Ishikawa (cell line): ENCODE results near the gene LSAMP.

Experiments
- CEBPB ChIP-seq: IDR thresholded peaks from 2 replicates; pipeline ENCODE4 v1.6.1; 2012
- CREB1 ChIP-seq: IDR thresholded peaks from 2 replicates; pipeline ENCODE4 v1.6.1; 2012; ENCODE audit warnings: low read depth
- EGR1 ChIP-seq: IDR thresholded peaks from 2 replicates; pipeline ENCODE4 v1.6.1; 2012
- EP300 ChIP-seq: IDR thresholded peaks from 2 replicates; pipeline ENCODE4 v1.6.1; 2012; ENCODE audit warnings: borderline replicate concordance
- FOXM1 ChIP-seq: IDR thresholded peaks from 2 replicates; pipeline ENCODE4 v1.6.1; 2012; ENCODE audit warnings: low read depth, borderline replicate concordance
- NFIC ChIP-seq: IDR thresholded peaks from 2 replicates; pipeline ENCODE4 v1.6.1; 2012
- RAD21 ChIP-seq: IDR thresholded peaks from 2 replicates; pipeline ENCODE4 v1.6.1; 2012; ENCODE audit warnings: low read depth
- TAF1 ChIP-seq: IDR thresholded peaks from 2 replicates; pipeline ENCODE4 v1.6.1; 2012; ENCODE audit warnings: low read depth, mild to moderate bottlenecking
- TCF12 ChIP-seq: IDR thresholded peaks from 2 replicates; pipeline ENCODE4 v1.6.1; 2012; ENCODE audit warnings: low read depth
- TEAD4 ChIP-seq: IDR thresholded peaks from 2 replicates; pipeline ENCODE4 v1.6.1; 2012
- YY1 ChIP-seq: IDR thresholded peaks from 2 replicates; pipeline ENCODE4 v1.6.1; 2012; ENCODE audit warnings: low read depth
- ZBTB7A ChIP-seq: IDR thresholded peaks from 2 replicates; pipeline ENCODE4 v1.6.1; 2012; ENCODE audit warnings: low read depth
- TF ChIP-seq, protein P1 (sequence below): IDR thresholded peaks from 2 replicates; pipeline ENCODE4 v1.6.1; 2012; ENCODE audit warnings: low read depth, mild to moderate bottlenecking
- TF ChIP-seq, protein P2 (sequence below): IDR thresholded peaks from 2 replicates; pipeline ENCODE4 v1.6.1; 2012

DNA sequence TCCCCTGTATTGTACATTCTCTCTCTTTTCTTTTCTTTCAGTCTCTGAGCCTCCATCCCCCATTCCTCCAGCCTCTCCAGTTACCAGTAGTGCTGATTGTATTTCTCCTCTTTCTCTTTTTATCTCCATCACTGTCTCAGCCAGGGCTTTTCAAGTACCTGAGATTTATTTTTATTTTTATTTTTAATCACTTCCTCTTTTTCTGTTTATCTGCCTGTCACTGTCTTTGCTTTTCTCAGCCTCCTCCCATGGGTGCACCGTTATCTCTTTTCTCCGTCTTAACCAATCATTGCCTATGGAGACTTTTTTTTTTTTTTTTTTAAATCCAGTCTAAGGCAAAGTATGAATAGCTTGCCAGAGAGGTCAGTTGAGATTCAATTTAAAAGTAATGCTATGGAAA is 462.7 kb downstream of the LSAMP start:
- no peak for TF ChIP-seq TCF12
- TF ChIP-seq YY1, result no peak
- TF ChIP-seq, protein P1, sequence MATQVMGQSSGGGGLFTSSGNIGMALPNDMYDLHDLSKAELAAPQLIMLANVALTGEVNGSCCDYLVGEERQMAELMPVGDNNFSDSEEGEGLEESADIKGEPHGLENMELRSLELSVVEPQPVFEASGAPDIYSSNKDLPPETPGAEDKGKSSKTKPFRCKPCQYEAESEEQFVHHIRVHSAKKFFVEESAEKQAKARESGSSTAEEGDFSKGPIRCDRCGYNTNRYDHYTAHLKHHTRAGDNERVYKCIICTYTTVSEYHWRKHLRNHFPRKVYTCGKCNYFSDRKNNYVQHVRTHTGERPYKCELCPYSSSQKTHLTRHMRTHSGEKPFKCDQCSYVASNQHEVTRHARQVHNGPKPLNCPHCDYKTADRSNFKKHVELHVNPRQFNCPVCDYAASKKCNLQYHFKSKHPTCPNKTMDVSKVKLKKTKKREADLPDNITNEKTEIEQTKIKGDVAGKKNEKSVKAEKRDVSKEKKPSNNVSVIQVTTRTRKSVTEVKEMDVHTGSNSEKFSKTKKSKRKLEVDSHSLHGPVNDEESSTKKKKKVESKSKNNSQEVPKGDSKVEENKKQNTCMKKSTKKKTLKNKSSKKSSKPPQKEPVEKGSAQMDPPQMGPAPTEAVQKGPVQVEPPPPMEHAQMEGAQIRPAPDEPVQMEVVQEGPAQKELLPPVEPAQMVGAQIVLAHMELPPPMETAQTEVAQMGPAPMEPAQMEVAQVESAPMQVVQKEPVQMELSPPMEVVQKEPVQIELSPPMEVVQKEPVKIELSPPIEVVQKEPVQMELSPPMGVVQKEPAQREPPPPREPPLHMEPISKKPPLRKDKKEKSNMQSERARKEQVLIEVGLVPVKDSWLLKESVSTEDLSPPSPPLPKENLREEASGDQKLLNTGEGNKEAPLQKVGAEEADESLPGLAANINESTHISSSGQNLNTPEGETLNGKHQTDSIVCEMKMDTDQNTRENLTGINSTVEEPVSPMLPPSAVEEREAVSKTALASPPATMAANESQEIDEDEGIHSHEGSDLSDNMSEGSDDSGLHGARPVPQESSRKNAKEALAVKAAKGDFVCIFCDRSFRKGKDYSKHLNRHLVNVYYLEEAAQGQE, result no peak
- TF ChIP-seq EP300, result no peak
- no peak for TF ChIP-seq CREB1
- no peak for TF ChIP-seq RAD21
- no peak for TF ChIP-seq CEBPB
- no peak for TF ChIP-seq ZBTB7A
- TF ChIP-seq TAF1, result no peak
- no peak for TF ChIP-seq FOXM1
- TF ChIP-seq, protein P2, sequence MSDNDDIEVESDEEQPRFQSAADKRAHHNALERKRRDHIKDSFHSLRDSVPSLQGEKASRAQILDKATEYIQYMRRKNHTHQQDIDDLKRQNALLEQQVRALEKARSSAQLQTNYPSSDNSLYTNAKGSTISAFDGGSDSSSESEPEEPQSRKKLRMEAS, result no peak
- TF ChIP-seq EGR1, result no peak
- TF ChIP-seq NFIC, result no peak
- no peak for TF ChIP-seq TEAD4
